ENCODE measurements around the gene LIPI.

The LIPI gene

DNA sequence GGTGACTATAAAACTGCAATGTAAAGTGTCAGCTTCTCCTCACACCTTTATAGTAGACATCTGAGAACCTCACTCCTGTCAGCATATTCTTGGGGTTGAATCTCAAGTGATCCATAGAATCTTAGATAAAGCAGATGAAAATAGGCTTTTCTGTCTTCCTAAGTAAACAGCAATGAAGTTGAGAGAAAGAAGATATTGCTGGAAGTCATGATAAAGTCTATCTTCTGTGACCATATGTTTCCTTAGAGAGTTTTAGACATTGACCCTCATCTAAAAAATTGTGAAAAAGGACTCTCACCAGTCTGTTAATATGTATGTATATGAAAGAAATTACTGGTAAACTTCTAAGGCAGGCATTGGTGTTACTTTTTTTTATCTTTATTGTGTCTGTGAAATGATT lies 66.8 kb downstream of the LIPI start:
- TF ChIP-seq MYC (IDR thresholded peaks at IDR 0.05; ENCODE audit: low read depth, low read length): no peak
- TF ChIP-seq, protein P1, sequence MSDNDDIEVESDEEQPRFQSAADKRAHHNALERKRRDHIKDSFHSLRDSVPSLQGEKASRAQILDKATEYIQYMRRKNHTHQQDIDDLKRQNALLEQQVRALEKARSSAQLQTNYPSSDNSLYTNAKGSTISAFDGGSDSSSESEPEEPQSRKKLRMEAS (IDR thresholded peaks at IDR 0.05; ENCODE audit: low read depth, low read length): no peak
- TF ChIP-seq, protein P2, sequence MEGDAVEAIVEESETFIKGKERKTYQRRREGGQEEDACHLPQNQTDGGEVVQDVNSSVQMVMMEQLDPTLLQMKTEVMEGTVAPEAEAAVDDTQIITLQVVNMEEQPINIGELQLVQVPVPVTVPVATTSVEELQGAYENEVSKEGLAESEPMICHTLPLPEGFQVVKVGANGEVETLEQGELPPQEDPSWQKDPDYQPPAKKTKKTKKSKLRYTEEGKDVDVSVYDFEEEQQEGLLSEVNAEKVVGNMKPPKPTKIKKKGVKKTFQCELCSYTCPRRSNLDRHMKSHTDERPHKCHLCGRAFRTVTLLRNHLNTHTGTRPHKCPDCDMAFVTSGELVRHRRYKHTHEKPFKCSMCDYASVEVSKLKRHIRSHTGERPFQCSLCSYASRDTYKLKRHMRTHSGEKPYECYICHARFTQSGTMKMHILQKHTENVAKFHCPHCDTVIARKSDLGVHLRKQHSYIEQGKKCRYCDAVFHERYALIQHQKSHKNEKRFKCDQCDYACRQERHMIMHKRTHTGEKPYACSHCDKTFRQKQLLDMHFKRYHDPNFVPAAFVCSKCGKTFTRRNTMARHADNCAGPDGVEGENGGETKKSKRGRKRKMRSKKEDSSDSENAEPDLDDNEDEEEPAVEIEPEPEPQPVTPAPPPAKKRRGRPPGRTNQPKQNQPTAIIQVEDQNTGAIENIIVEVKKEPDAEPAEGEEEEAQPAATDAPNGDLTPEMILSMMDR (IDR thresholded peaks at IDR 0.05; ENCODE audit: low read depth, low read length): no peak
- no peak for TF ChIP-seq POLR2A (IDR thresholded peaks at IDR 0.05; ENCODE audit: extremely low read depth, insufficient read length)
- H3K4me3 ChIP-seq (ENCODE audit: low read depth, low read length): no peak overlapping the region
- no peak for DNase-seq (ENCODE audit: low read depth)

DNA sequence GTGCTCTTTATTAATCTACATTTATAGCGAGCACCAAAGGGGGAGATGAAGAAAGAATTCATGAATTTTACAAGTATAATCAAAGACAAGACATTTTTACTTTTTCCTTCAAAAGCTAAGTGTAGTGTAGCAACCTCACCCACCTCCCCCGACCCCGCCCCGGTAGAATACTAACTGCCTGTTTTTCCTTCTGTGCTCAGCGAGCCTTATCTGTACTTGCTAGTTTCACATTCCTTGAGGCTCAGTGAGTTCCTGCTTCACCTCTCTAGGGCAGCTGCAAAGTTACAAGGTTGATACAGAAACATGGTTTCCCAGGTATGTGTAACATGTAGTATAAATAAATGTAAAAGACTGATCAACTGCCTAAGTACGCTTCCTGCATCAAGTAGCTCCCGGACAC lies 86.5 kb downstream of the LIPI start:
- TF ChIP-seq POLR2A (IDR thresholded peaks at IDR 0.05; ENCODE audit: extremely low read depth, insufficient read length) (no peak), MYC (IDR thresholded peaks at IDR 0.05; ENCODE audit: low read depth, low read length) (no peak)
- TF ChIP-seq, protein P1 (IDR thresholded peaks at IDR 0.05; ENCODE audit: low read depth, low read length): no peak
- TF ChIP-seq, protein P2 (IDR thresholded peaks at IDR 0.05; ENCODE audit: low read depth, low read length): no peak

DNA sequence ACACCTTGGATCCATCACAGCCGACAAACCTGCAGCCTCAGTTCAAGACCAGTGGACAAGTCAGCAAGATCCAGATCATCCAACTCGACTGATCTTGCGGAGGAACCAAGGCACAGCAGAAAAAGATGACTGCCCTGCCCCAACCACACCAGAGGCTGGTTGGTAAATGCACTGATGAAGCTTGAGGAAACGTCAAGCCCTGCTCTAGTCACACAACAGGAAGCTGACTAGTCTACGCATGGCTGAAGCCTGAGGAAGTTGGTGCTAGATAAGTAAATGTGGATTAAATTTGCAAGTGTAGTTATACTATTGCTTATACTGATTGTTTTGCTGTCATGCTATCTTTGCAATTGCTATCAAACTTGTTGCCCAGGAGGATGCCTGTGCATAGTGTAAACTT lies 89.0 kb downstream of the LIPI start:
- H3K4me3 ChIP-seq (ENCODE audit: low read depth, low read length): no peak overlapping the region
- no peak for DNase-seq (ENCODE audit: low read depth)
- TF ChIP-seq POLR2A (IDR thresholded peaks at IDR 0.05; ENCODE audit: extremely low read depth, insufficient read length) (no peak), MYC (IDR thresholded peaks at IDR 0.05; ENCODE audit: low read depth, low read length) (no peak)
- TF ChIP-seq, protein P2 (IDR thresholded peaks at IDR 0.05; ENCODE audit: low read depth, low read length): no peak
- TF ChIP-seq, protein P1 (IDR thresholded peaks at IDR 0.05; ENCODE audit: low read depth, low read length): no peak

More for the DNA sequence above, 86.5 kb downstream of the LIPI start:
- DNase-seq (ENCODE audit: low read depth): no peak
- no peak overlapping the region for H3K4me3 ChIP-seq (ENCODE audit: low read depth, low read length)

DNA sequence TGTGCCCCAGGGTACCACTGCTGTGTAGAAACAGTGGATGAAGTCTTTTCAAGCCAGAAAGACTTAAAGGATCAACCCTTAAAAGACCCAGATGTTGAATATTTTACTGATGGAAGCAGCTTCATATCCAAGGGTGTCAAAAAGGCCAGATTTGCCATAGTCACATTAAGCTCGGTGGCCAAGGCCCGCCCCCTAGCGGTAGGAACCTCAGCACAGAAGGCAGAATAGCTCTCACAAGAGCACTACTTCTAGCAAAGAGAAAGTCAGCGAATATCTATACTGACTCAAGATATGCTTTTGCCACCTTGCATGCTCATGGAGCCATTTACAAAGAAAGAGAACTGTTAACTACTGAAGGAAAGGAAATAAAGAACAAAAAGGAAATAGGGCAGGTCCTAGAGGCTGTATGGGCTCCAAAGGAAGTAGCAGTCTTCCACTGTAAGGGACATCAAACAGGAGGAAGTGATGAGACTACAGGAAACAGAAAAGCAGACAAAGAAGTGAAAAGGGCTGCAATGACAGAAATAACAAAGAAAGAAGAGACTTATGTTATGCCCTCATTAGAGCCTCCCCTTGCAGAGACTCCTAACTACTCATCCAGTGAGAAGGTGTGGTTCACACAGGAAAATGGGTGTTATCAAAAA lies 90.5 kb downstream of the LIPI start:
- TF ChIP-seq MYC (IDR thresholded peaks at IDR 0.05; ENCODE audit: low read depth, low read length): no peak
- TF ChIP-seq, protein P2 (IDR thresholded peaks at IDR 0.05; ENCODE audit: low read depth, low read length): peak; percentile 89
- no peak overlapping the region for H3K4me3 ChIP-seq (ENCODE audit: low read depth, low read length)
- DNase-seq (ENCODE audit: low read depth): peak; percentile 64

DNA sequence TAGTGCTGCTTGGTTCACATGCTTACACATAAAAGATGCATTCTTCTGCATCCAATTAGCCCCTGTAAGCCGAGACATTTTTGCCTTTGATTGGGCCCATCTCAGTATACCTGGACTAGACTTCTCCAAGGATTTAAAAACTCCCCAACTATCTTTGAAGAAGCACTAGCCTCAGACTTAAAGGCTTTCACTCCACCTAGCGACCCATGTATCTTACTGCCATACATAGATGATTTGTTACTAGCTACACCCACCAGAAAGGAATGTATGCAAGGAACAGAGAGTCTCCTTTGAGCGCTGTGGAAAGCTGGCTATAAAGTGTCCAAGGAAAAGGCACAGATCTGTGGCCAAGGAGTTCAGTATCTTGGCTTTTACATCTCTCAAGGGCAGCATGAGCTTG lies 91.7 kb downstream of the LIPI start:
- peak; percentile 31 for DNase-seq (ENCODE audit: low read depth)
- no peak overlapping the region for H3K4me3 ChIP-seq (ENCODE audit: low read depth, low read length)
- TF ChIP-seq, protein P2 (IDR thresholded peaks at IDR 0.05; ENCODE audit: low read depth, low read length): peak; percentile 20
- TF ChIP-seq, protein P1 (IDR thresholded peaks at IDR 0.05; ENCODE audit: low read depth, low read length): no peak
- TF ChIP-seq MYC (IDR thresholded peaks at IDR 0.05; ENCODE audit: low read depth, low read length) (no peak), POLR2A (IDR thresholded peaks at IDR 0.05; ENCODE audit: extremely low read depth, insufficient read length) (no peak)

DNA sequence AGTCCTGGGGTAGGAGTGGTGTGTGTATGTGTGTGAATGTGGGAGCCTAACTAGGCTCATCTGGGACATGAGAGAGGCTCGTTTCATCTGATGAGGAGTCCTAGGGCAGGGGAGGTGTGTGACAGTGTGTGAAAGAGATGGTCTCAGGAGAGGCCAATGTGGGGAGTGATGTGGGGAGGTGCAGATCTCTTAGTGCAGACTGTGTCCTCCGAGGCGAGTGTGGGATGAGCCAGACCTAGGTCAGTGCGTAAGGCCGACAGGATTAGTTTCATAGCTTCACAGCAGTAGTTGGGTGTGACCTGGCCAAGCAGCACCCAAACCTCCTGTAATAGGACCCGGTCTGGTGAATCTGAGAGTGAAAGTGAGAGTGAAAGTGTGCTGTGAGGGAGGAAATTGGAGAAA lies 94.7 kb downstream of the LIPI start:
- TF ChIP-seq MYC (IDR thresholded peaks at IDR 0.05; ENCODE audit: low read depth, low read length): no peak
- TF ChIP-seq, protein P2 (IDR thresholded peaks at IDR 0.05; ENCODE audit: low read depth, low read length): no peak
- no peak for TF ChIP-seq POLR2A (IDR thresholded peaks at IDR 0.05; ENCODE audit: extremely low read depth, insufficient read length)
- TF ChIP-seq, protein P1 (IDR thresholded peaks at IDR 0.05; ENCODE audit: low read depth, low read length): no peak
- DNase-seq (ENCODE audit: low read depth): no peak
- H3K4me3 ChIP-seq (ENCODE audit: low read depth, low read length): no peak overlapping the region
